CD8-positive, alpha-beta memory T cell (primary cell): Measurements from ENCODE around the gene KDM6A. TPM values are rescaled to one million over a fixed set of nuclear protein-coding genes. Genes with fewer than 3 reads are reported as not detected.
"Not testable (repeated sequence)": the region's sequence is repeated elsewhere in the genome, so short reads cannot be mapped to it uniquely, and the experiment has no call there.

Experiments used
- CTCF ChIA-PET: fragments of 350-600 bp; sonication (Branson Sonifier 250); formaldehyde crosslinking; loops from one replicate; lab custom pipeline; 2021; ENCODE audit warnings: antibody characterized with exemption; lab: Charles Lee
- POLR2A ChIA-PET: fragments of 350-600 bp; sonication (Branson Sonifier 250); formaldehyde crosslinking; loops from one replicate; lab custom pipeline; 2021; ENCODE audit warnings: antibody characterized with exemption; lab: Charles Lee
- DNase-seq, 5 donors: peaks; one replicate each; pipeline versions ENCODE4 v3.0.0 to v3.0.0-alpha.2; 2020 to 2022; ENCODE audit warnings: mixed read lengths in 1 of 5
- H3K27ac ChIP-seq: one replicate; pipeline ENCODE4 v1.7.0; 2013; ENCODE audit warnings: low read depth, mild to moderate bottlenecking, low read length, moderate library complexity
- H3K27me3 ChIP-seq: 2 replicates; pipeline ENCODE4 v1.7.0; 2013; ENCODE audit warnings: low read length, mild to moderate bottlenecking; ENCODE audit not compliant: insufficient read depth, poor library complexity, severe bottlenecking
- H3K36me3 ChIP-seq: 2 replicates; pipeline ENCODE4 v1.7.0; 2013; ENCODE audit warnings: mild to moderate bottlenecking, low read length, moderate library complexity; ENCODE audit not compliant: insufficient read depth
- H3K4me1 ChIP-seq: 2 replicates; pipeline ENCODE4 v1.7.0; 2013; ENCODE audit warnings: mild to moderate bottlenecking, low read length, moderate library complexity; ENCODE audit not compliant: insufficient read depth
- H3K4me3 ChIP-seq: 2 replicates; pipeline ENCODE4 v1.7.0; 2013; ENCODE audit warnings: mild to moderate bottlenecking, low read length
- H3K9me3 ChIP-seq: 2 replicates; pipeline ENCODE4 v1.7.0; 2013; ENCODE audit warnings: mild to moderate bottlenecking, low read length
- H3K27ac Mint-ChIP-seq, 8 donors: one replicate each; pipeline ENCODE4 v1.8.0; 2020 to 2021; ENCODE audit warnings: mixed read lengths in 8 of 8, mild to moderate bottlenecking in 6 of 8, inconsistent platforms in 3 of 8, moderate library complexity in 3 of 8
- H3K27me3 Mint-ChIP-seq, 2 donors: one replicate each; pipeline ENCODE4 v1.8.0; 2020 to 2021; ENCODE audit warnings: mixed read lengths in 2 of 2, mild to moderate bottlenecking in 1 of 2, moderate library complexity in 1 of 2
- H3K36me3 Mint-ChIP-seq, 3 donors: one replicate each; pipeline ENCODE4 v1.8.0; 2020 to 2021; ENCODE audit warnings: mixed read lengths in 3 of 3, inconsistent platforms in 1 of 3, mild to moderate bottlenecking in 1 of 3
- H3K4me1 Mint-ChIP-seq, 3 donors: one replicate each; pipeline ENCODE4 v1.8.0; 2020 to 2021; ENCODE audit warnings: mixed read lengths in 3 of 3, inconsistent platforms in 1 of 3, mild to moderate bottlenecking in 1 of 3
- H3K4me3 Mint-ChIP-seq, 7 donors: one replicate each; pipeline ENCODE4 v1.8.0; 2020 to 2021; ENCODE audit warnings: mixed read lengths in 7 of 7, mild to moderate bottlenecking in 6 of 7, moderate library complexity in 4 of 7, inconsistent platforms in 2 of 7
- H3K9me3 Mint-ChIP-seq, 5 donors: one replicate each; pipeline ENCODE4 v1.8.0; 2020 to 2022; ENCODE audit warnings: mixed read lengths in 5 of 5, mild to moderate bottlenecking in 3 of 5, moderate library complexity in 2 of 5, inconsistent platforms in 1 of 5
- polyA plus RNA-seq: library from polyadenylated mRNA; unstranded; fragments of 300-500 nt; fragmentation: Illumina TruSeq; gene quantifications from one replicate; pipeline ENCODE4 v1.2.3, GENCODE V29; 2021
- total RNA-seq, 2 experiments: library from RNA; stranded (reverse); gene quantifications; one replicate each; pipeline ENCODE4 v1.2.3, GENCODE V29; 2021

The KDM6A gene
- 10 to 100 TPM; 20.7 to 21.5 TPM for total RNA-seq
- polyA plus RNA-seq: 23.7 TPM

DNA sequence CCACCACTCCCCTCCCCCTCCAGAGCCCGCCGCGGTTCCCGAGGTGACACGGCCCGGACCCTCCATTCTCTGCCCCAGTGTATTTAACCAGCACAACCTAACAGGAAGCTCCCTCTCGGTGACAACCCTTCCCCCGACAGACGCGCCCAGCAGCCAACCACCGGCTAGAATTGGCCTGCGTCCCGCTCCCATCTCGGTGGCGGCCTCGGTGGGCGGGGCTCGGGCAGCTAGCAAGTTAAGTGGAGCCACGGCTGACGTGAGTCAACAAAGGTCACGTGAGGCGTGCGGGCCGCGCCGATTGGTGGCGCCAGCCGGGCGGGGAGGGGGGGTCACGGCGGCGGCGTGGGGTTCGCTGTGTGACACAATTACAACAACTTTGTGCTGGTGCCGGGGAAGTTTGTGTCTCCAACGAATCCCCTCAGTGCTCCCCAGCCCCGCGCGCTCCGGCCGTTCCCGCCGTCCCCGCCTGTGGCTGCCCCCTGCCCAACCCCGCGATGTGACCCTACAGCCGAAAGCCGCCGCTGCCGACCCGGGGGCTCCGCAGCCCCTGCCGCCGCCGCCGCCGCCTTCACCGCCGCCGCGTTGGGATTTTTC is at the start of gene KDM6A:
KDM6A (plus strand) TSS at position 368 of the 594 bp plus-strand sequence. CDS start 364 bp downstream, outside the sequence.
- Mint-ChIP-seq H3K4me3 (peak within 1 kb of the TSS; percentile 96 to 100 (median 99)), H3K4me1 (peaks cover 39 to 50% (median 42%) of the 10 kb centered on the region in 3 donors), H3K27ac (peak within 1 kb of the TSS; percentile 95 to 100 (median 99)), H3K27me3 (no peaks in the 10 kb centered on the region), H3K9me3 (no peaks in the 10 kb centered on the region), H3K36me3 (peaks cover 0 to 6% (median 0%) of the 10 kb centered on the region in 3 donors)
- ChIA-PET POLR2A (interaction anchor here (0.5 to 0.9 kb wide), 6 partner anchors 95 to 528 kb away, joined by 3 to 4 read pairs (median 4); no protein-coding TSS in a partner anchor), CTCF (interaction anchor here (0.7 to 1.8 kb wide), 2 partner anchors 27 to 195 kb away, joined by 3 to 4 read pairs; no protein-coding TSS in a partner anchor)
- Histone ChIP-seq H3K4me3 (peak within 1 kb of the TSS; percentile 86), H3K4me1 (peaks cover 14% of the 10 kb centered on the region), H3K27ac (peak within 1 kb of the TSS; percentile 87), H3K27me3 (no peaks in the 10 kb centered on the region), H3K9me3 (no peaks in the 10 kb centered on the region), H3K36me3 (no peaks in the 10 kb centered on the region)
- peak; percentile 92 to 99 (median 97) for DNase-seq

DNA sequence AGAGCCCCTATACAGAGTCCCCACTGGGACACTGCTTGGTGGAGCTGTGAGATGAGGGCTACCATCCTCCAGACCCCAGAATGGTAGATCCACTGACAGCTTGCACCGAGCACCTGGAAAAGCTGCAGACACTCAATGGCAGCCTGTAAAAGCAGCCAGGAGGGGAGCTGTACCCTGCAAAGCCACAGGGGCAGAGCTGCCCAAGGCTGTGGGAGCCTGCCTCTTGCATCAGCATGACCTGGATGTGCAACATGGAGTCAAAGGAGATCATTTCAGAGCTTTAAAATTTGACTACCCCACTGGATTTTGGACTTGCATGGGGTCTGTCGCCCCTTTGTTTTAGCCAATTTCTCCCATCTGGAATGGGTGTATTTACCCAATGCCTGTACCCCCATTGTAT is 49.8 kb upstream of the KDM6A start:
- H3K27ac ChIP-seq, H3K36me3 Mint-ChIP-seq, H3K4me1 ChIP-seq, H3K4me3 ChIP-seq, CTCF ChIA-PET, H3K27me3 ChIP-seq, H3K9me3 ChIP-seq, H3K27me3 Mint-ChIP-seq, DNase-seq, POLR2A ChIA-PET, H3K4me1 Mint-ChIP-seq, H3K27ac Mint-ChIP-seq, H3K36me3 ChIP-seq, H3K4me3 Mint-ChIP-seq, H3K9me3 Mint-ChIP-seq: not testable (repeated sequence)

DNA sequence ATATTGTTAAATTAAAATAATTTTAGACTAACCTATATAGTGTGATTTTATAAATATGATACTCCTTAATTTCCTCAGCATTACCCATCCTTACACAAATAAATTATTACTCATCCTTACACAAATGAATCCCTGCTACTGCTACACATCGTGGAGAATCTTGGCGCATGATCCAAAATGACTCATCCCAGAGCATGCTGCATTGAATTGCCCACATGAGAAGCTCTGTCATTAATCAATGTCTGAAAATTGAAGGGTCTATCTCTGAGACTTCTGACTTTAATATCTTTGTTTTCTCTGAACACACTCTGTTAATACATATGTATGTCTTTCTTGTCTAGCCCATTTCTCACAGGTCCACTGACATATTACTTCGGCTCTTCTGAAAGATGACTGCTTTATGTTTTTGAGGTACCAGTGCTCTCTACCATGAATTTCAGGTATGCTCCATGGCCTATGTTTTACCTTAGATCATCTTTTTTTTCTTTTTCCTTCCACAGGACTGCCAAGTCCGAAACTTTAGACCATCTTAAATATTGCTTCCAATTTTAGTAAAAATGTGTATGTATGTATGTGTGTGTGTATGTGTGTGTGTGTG is 44.9 kb upstream of the KDM6A start:
- H3K4me3 Mint-ChIP-seq: no peak overlapping the region
- Histone ChIP-seq H3K27ac (no peak overlapping the region), H3K9me3 (no peaks in the 10 kb centered on the region), H3K36me3 (no peaks in the 10 kb centered on the region), H3K4me3 (no peak overlapping the region), H3K4me1 (no peaks in the 10 kb centered on the region), H3K27me3 (no peaks in the 10 kb centered on the region)
- H3K36me3 Mint-ChIP-seq: no peaks in the 10 kb centered on the region
- no peak for DNase-seq
- no peaks in the 10 kb centered on the region for H3K4me1 Mint-ChIP-seq
- H3K27me3 Mint-ChIP-seq: peaks cover 0 to 4% of the 10 kb centered on the region in 2 donors
- ChIA-PET CTCF (no interaction called here), POLR2A (no interaction called here)
- H3K27ac Mint-ChIP-seq: no peak overlapping the region
- H3K9me3 Mint-ChIP-seq: no peaks in the 10 kb centered on the region

DNA sequence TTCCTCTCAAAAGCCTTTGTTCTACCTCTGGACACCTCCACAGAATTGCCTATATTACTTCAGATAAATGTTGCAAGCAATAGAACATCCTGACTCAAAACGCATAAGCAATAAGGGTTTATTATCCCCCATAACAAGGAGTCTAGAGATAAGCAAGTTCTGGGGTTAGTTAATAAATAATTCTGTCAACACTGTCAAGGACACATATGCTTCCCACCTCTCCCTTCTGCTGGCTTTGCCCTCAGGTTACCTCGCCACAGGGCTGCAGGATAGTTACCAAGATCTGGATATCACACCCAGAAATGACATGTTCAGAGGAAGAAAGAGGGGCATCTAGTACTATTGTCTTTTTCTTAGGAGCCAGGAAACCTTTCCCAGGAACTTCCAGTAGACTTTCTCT is 43.2 kb upstream of the KDM6A start:
- H3K36me3 Mint-ChIP-seq: no peaks in the 10 kb centered on the region
- H3K4me1 Mint-ChIP-seq: no peaks in the 10 kb centered on the region
- Histone ChIP-seq H3K4me1 (no peaks in the 10 kb centered on the region), H3K27me3 (no peaks in the 10 kb centered on the region), H3K36me3 (no peaks in the 10 kb centered on the region), H3K27ac (no peak overlapping the region), H3K9me3 (no peaks in the 10 kb centered on the region), H3K4me3 (no peak overlapping the region)
- DNase-seq: no peak
- peaks cover 0 to 2% of the 10 kb centered on the region in 2 donors for H3K27me3 Mint-ChIP-seq
- no peak overlapping the region for H3K27ac Mint-ChIP-seq
- ChIA-PET POLR2A (no interaction called here), CTCF (no interaction called here)
- no peaks in the 10 kb centered on the region for H3K9me3 Mint-ChIP-seq
- H3K4me3 Mint-ChIP-seq: no peak overlapping the region

DNA sequence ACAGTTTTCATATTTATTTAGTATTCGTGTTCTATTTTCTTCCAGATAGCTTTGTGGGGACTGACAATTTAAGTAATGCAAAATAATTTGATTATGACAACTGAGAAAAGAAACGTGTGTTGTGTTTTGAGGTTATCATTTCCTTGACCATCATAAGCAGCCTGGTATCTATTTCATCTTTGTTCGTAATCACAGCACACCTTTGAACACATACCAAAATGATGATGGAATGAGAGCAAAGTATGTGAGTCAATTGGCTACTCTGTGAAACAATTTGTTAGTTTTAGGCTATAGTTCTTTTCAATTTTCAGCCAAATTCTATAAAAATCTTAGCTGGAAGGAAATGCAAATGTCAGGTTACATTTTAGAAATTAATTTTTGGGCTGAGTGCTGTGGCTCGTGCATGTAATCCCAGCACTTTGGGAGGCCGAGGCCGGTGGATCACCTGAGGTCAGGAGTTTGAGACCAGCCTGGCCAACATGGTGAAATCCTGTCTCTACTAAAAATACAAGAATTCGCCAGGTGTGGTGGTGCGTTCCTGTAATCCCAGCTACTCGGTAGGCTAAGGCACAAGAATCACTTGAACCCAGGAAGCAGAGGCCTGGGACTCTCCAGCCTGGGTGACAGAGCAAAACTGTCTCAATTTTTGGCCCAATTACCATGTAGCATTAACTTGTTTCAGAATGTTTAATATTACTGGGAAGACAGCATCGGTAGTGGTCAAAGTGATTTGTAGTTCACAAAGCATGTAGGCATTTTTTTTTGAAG is 30.3 kb upstream of the KDM6A start:
- no peaks in the 10 kb centered on the region for H3K4me1 Mint-ChIP-seq
- no peaks in the 10 kb centered on the region for H3K9me3 ChIP-seq
- H3K4me1 ChIP-seq: no peaks in the 10 kb centered on the region
- no peak overlapping the region for H3K4me3 ChIP-seq
- DNase-seq: no peak
- H3K36me3 ChIP-seq: no peaks in the 10 kb centered on the region
- H3K4me3 Mint-ChIP-seq: no peak overlapping the region
- POLR2A ChIA-PET: no interaction called here
- CTCF ChIA-PET: no interaction called here
- peak overlapping the region; percentile 38 for H3K27ac ChIP-seq
- H3K27me3 ChIP-seq: no peaks in the 10 kb centered on the region
- H3K27me3 Mint-ChIP-seq: no peaks in the 10 kb centered on the region
- H3K9me3 Mint-ChIP-seq: peaks cover 0 to 2% (median 0%) of the 10 kb centered on the region in 5 donors
- H3K27ac Mint-ChIP-seq: no peak overlapping the region
- no peaks in the 10 kb centered on the region for H3K36me3 Mint-ChIP-seq

DNA sequence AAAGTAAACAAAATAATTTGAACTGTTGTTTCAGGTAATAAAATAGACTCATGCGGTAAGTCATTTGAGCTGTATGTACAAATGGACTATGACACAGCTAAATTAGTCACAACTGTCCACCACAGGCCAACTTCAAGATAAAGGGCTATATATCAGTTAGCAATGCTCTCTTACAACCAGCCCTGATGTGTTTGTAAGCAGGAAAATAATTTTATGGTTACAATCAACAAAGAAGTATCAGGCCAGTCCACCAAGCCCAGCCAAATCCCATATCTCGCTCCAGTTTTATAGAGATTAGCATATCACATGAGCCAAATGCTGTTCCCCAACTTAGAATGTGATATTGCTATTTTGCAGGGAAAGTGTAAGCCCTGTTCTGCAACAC is 29.7 kb upstream of the KDM6A start:
- Mint-ChIP-seq H3K4me1 (no peaks in the 10 kb centered on the region), H3K27ac (no peak overlapping the region), H3K27me3 (no peaks in the 10 kb centered on the region), H3K9me3 (peaks cover 0 to 1% (median 0%) of the 10 kb centered on the region in 5 donors), H3K36me3 (no peaks in the 10 kb centered on the region), H3K4me3 (no peak overlapping the region)
- Histone ChIP-seq H3K9me3 (no peaks in the 10 kb centered on the region), H3K27ac (peak overlapping the region; percentile 38), H3K27me3 (no peaks in the 10 kb centered on the region), H3K4me3 (no peak overlapping the region), H3K36me3 (no peaks in the 10 kb centered on the region), H3K4me1 (no peaks in the 10 kb centered on the region)
- no peak for DNase-seq
- ChIA-PET POLR2A (no interaction called here), CTCF (no interaction called here)

DNA sequence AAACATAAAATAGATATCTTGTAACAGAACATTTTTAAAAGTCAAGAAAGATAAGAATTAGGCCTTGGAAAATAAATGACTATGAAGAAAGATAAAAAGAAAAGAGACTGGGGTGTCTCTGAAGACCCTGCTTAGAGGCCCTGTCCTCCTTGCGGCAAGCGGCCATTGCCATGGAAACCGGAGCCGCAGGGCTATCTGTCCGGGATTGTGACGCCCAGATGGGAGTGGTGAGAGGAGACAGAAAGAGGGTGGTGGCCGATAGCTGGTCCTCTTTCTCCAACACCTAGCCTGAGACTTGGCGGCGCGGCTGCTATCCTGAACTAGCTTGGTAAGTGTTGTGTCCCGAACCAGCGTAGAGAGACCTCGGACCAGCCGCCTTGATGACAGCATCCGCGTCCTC is 29.2 kb upstream of the KDM6A start, which contains the start of gene DUSP21:
DUSP21 (plus strand) TSS at position 269 of the 400 bp plus-strand sequence; CDS start at position 381, 112 bp downstream.
- H3K9me3 Mint-ChIP-seq: no peaks in the 10 kb centered on the region

DNA sequence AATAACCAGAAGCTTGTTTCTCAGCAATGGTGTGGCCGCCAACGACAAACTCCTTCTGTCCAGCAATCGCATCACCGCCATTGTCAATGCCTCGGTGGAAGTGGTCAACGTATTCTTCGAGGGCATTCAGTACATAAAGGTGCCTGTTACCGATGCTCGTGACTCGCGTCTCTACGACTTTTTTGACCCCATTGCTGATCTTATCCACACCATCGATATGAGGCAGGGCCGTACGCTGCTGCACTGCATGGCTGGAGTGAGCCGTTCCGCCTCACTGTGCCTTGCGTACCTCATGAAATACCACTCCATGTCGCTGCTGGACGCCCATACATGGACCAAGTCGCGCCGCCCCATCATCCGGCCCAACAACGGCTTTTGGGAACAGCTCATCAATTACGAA is 28.8 kb upstream of the KDM6A start:
- no peak for DNase-seq
- Histone ChIP-seq H3K27me3 (no peaks in the 10 kb centered on the region), H3K9me3 (no peaks in the 10 kb centered on the region), H3K4me3 (no peak overlapping the region), H3K4me1 (no peaks in the 10 kb centered on the region), H3K36me3 (no peaks in the 10 kb centered on the region), H3K27ac (no peak overlapping the region)
- Mint-ChIP-seq H3K4me1 (no peaks in the 10 kb centered on the region), H3K9me3 (no peaks in the 10 kb centered on the region), H3K36me3 (no peaks in the 10 kb centered on the region), H3K4me3 (no peak overlapping the region), H3K27ac (no peak overlapping the region), H3K27me3 (no peaks in the 10 kb centered on the region)
- CTCF ChIA-PET: no interaction called here
- POLR2A ChIA-PET: no interaction called here

More for the DNA sequence above, 29.2 kb upstream of the KDM6A start, which contains the start of gene DUSP21:
- no peak for DNase-seq
- no peaks in the 10 kb centered on the region for H3K4me1 Mint-ChIP-seq
- H3K36me3 ChIP-seq: no peaks in the 10 kb centered on the region
- H3K9me3 ChIP-seq: no peaks in the 10 kb centered on the region
- no peak within 1 kb of the TSS for H3K4me3 Mint-ChIP-seq
- no peak within 1 kb of the TSS for H3K4me3 ChIP-seq
- peak within 1 kb of the TSS in 1 of 8 donors; percentile 43 for H3K27ac Mint-ChIP-seq
- ChIA-PET POLR2A (no interaction called here), CTCF (no interaction called here)
- no peaks in the 10 kb centered on the region for H3K4me1 ChIP-seq
- peak within 1 kb of the TSS; percentile 38 for H3K27ac ChIP-seq
- no peaks in the 10 kb centered on the region for H3K27me3 Mint-ChIP-seq
- H3K27me3 ChIP-seq: no peaks in the 10 kb centered on the region
- no peaks in the 10 kb centered on the region for H3K36me3 Mint-ChIP-seq
